Stimulated activated effector memory CD8-positive, alpha-beta T cell treated with anti-CD3 and anti-CD28 coated beads, Interleukin-12 subunit alpha, Interleukin-12 subunit beta, amount 100 ng/mL, for 72 hours (primary cell): ENCODE measurements around the gene PRICKLE2.

ENCODE experiments used
- ATAC-seq: fragments of 150-1000 bp; cut with Tn5 transposase; 2 replicates; pipeline ENCODE4 v1.10.0; 2021
- DNase-seq, 2 donors: peaks; one replicate each; pipeline ENCODE4 v3.0.0; 2021 to 2022; ENCODE audit warnings: low spot score in 2 of 2
- H3K27ac Mint-ChIP-seq: one replicate; pipeline ENCODE4 v1.8.0; 2022; ENCODE audit warnings: mild to moderate bottlenecking, mixed read lengths
- H3K36me3 Mint-ChIP-seq: one replicate; pipeline ENCODE4 v1.8.0; 2022; ENCODE audit warnings: mild to moderate bottlenecking, mixed read lengths
- H3K4me1 Mint-ChIP-seq: one replicate; pipeline ENCODE4 v1.8.0; 2022; ENCODE audit warnings: mixed read lengths
- H3K4me3 Mint-ChIP-seq: one replicate; pipeline ENCODE4 v1.8.0; 2022; ENCODE audit warnings: mild to moderate bottlenecking, mixed read lengths
- H3K9me3 Mint-ChIP-seq: one replicate; pipeline ENCODE4 v1.8.0; 2022; ENCODE audit warnings: mixed read lengths

PRICKLE2 gene

DNA sequence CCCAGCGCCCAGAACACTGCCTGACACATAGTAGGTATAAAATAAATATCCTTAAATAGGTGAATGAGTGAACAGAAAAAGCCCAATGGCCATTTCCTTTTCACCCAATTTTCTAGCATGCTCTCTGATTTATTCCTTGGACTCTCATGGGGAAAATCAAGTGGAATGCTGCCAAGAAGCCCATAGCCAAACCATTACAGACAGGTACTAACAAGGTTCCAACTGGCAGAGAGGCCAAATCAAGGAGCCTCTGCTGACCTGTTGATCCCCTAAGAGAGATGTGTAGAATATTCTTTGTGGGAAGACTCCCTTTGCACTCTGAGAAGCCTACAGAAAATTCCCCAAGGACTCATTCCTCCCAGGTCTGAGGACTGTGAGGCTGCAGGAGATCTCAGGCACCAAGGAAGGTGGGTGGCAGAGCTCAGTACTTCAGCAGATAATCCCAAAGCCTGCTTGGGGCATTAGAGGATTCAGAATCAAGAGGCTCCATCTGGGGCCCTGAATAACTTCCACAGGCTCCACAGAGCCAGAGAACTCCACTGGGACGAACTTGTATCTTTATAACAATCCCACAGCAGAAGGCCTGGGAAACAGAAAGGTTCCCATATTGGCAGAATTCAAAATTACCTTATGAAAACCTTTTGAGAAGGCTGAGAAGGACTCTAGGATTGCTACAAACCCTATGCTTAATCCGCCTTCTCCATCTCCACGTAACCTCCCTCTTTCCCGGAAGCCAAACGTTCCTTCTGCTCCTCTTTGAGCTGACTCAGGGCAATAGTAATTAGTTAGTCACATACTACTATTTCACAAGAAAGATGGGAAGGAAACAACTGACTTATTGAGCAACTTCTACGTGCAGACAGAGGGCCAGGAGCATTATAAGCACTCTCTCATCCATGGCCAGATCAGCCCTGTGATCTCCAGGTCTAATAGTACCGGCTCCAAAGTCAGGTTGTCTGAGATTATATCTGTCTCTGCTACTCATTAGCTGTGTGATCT is 34.5 kb downstream of the PRICKLE2 start:
- DNase-seq (no peak), ATAC-seq (no peak)
- no peak overlapping the region for H3K27ac Mint-ChIP-seq
- H3K4me1 Mint-ChIP-seq, result no peaks in the 10 kb centered on the region
- H3K9me3 Mint-ChIP-seq, result peaks cover 2% of the 10 kb centered on the region
- H3K4me3 Mint-ChIP-seq, result no peak overlapping the region
- H3K36me3 Mint-ChIP-seq, result no peaks in the 10 kb centered on the region

DNA sequence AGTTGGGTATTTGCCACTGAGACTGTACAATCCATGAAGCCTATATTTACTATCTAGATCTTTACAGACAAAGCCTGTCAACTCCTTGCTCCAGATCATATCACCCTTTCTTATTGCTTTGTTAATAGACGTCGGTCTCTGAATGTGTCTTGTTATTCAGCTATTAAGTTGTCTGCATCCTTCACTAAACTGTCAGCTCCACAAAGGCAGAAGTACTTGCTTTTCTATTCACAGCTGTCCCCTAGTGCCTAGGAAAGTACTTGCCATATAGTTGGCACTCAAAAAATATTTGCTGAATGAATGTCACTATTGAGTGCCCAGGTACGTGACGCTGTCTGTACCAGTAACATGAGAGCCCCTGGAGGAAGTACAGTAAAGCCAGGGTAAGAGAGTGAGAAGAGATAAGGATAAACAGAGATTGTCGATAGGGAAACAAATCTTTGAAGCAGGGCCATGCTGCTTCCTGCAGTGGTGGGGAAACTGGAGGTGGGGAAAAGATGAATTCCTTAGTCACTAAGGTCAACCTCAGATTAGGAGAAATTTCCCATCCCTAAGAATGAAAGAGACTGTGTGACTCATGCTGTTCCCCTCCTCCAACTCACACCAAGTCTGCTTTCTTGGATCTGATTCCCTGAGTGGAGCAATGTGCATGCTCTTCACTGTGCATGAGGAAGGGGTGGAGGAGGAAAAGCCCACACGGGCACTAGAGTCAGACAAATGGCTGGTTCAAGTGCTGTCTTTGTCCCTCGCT is 36.3 kb downstream of the PRICKLE2 start:
- Mint-ChIP-seq H3K4me3 (no peak overlapping the region), H3K4me1 (no peaks in the 10 kb centered on the region), H3K9me3 (peaks cover 2% of the 10 kb centered on the region), H3K36me3 (no peaks in the 10 kb centered on the region), H3K27ac (no peak overlapping the region)
- no peak for ATAC-seq
- DNase-seq, result no peak

DNA sequence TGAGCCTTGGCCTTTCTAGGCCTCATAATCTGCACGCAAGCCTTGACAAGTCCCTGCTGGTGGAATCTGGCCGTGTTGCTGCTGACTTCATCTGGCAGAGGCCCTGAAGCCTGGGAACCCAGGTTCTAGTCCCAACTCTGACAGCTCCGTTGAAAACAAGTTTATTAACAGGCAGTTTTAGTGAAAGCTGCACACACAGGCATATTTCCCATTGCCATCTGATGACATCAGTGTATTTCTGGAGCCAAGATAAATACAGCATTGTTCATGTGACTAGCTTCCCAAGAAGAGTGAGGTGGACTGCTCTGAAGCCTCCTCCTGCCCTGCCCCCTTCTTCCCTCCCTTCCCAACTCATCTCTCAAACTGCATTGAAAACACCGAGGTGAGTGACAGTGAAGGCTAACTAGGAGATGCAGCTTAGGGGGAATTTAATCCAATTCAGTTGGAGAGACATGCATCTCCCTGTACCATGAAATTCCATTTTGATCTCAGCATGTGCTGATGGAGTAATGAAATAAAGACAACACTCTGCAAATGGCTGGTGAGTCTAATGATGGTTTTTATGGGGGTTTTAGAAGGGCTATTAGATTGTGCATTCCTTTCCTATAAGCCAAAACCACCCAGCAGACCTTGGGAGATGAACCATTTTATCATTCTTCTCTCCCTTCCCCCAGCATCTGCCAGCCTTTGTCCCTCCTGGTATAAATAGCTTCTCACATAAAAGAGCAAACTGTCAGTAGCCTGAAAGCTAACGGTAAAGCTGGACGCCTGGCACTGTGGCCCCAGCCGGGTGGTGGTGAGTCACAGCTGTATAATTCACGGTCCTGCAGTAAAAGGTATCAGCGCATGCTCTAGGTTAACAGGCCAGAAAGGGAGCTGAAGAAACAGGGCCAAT is 38.0 kb downstream of the PRICKLE2 start:
- ATAC-seq, result no peak
- DNase-seq, result no peak
- no peaks in the 10 kb centered on the region for H3K4me1 Mint-ChIP-seq
- H3K36me3 Mint-ChIP-seq, result no peaks in the 10 kb centered on the region
- H3K9me3 Mint-ChIP-seq, result no peaks in the 10 kb centered on the region
- H3K4me3 Mint-ChIP-seq, result no peak overlapping the region
- H3K27ac Mint-ChIP-seq, result no peak overlapping the region

DNA sequence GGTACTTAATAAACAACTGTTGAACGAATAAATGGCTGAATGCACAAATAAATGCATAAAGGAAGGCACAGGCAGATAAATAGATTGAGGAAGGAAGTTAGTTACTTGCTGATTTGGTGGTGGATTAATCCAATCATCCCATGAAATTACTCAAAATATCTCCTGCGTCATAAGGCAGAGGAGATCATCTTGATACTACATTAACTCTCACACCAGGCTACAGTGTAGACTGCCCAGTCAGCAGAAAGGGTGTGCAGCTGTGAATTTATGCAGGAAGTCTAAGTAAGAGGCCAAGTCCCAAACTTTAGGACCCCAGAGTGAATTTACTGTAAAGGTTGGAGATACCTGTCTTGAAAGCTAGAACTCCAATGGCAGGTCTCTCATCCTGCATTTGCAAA is 38.6 kb downstream of the PRICKLE2 start:
- H3K27ac Mint-ChIP-seq, result no peak overlapping the region
- DNase-seq (no peak), ATAC-seq (no peak)
- no peaks in the 10 kb centered on the region for H3K4me1 Mint-ChIP-seq
- no peaks in the 10 kb centered on the region for H3K9me3 Mint-ChIP-seq
- no peak overlapping the region for H3K4me3 Mint-ChIP-seq
- no peaks in the 10 kb centered on the region for H3K36me3 Mint-ChIP-seq

DNA sequence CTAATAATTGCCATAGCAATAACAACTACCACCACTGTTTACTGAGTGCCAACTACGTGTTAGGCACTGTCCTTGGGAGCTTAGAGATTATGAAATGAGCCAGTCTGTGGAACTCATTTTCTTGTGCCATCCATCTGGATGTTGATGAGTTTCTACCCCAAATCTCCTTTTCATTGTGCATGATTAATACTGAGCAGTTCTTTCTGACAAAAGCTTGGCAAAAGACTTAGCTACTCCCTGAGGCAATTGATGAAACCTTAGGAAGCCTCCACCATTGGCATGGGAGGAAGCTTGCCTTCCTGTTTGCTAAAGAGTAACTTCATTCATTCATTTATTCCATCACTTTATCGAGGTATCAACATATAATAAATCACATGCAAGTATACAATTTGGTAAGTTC is 39.8 kb downstream of the PRICKLE2 start:
- Mint-ChIP-seq H3K27ac (no peak overlapping the region), H3K4me1 (no peaks in the 10 kb centered on the region), H3K9me3 (no peaks in the 10 kb centered on the region), H3K36me3 (no peaks in the 10 kb centered on the region), H3K4me3 (no peak overlapping the region)
- DNase-seq (no peak), ATAC-seq (no peak)

DNA sequence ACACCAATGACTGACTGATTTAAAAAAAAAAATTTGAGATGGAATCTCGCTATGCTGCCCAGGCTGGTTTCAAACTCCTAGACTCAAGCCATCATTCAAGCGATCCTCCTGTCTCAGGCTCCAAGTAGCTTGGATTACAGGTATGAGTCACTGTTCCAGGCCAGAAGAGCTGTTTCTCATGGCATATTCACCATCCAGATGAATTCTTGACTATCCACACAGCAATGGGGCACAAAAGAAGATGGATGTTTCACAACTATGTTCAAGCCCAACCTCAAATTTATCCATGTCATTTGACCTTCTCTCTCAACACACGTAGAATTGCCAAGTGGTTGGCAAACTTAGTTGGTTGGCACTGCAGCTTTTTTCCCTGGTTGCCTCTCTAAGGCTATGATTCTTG is 40.6 kb downstream of the PRICKLE2 start:
- DNase-seq (no peak), ATAC-seq (no peak)
- H3K27ac Mint-ChIP-seq, result no peak overlapping the region
- H3K36me3 Mint-ChIP-seq, result no peaks in the 10 kb centered on the region
- H3K4me1 Mint-ChIP-seq, result no peaks in the 10 kb centered on the region
- no peak overlapping the region for H3K4me3 Mint-ChIP-seq
- no peaks in the 10 kb centered on the region for H3K9me3 Mint-ChIP-seq

DNA sequence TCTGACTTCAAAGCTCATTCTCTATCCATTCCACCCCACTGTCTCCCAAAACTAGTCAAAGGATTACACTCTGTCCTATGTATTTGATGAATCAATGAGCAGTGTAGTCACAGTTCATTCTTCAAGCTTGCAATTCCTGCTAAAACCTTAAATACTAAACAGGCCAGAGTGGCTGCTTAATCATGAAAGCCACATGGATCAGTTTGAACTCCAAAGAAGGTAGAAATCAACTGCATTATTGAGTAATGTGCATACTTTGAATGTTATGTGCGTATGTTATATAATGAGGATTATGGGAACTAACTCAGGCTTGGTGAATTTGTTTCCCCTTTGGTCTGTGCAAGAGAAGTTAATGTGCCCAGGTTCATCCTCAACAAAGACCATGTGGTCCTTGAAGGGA is 45.4 kb downstream of the PRICKLE2 start:
- H3K4me3 Mint-ChIP-seq, result no peak overlapping the region
- H3K27ac Mint-ChIP-seq, result no peak overlapping the region
- no peaks in the 10 kb centered on the region for H3K4me1 Mint-ChIP-seq
- DNase-seq (no peak), ATAC-seq (no peak)
- no peaks in the 10 kb centered on the region for H3K9me3 Mint-ChIP-seq
- H3K36me3 Mint-ChIP-seq, result no peaks in the 10 kb centered on the region

DNA sequence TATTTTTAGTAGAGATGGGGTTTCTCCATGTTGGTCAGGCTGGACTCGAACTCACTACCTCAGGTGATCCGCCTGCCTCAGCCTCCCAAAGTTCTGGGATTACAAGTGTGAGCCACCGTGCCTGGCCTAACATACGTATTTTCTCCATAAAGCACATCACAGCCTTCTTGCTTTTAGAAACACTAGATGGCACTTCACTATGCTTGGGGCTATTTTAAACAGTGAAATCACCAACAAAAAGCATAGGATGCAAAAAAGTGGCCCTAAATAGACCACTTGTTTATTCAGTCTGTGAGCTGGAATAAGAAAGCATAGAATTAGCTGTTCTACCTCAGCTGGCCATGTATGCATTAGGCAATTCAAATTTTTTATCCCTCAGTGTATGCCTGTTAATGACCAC is 46.0 kb downstream of the PRICKLE2 start:
- ATAC-seq, result no peak
- Mint-ChIP-seq H3K4me3 (no peak overlapping the region), H3K9me3 (no peaks in the 10 kb centered on the region), H3K36me3 (no peaks in the 10 kb centered on the region), H3K4me1 (no peaks in the 10 kb centered on the region), H3K27ac (no peak overlapping the region)
- DNase-seq, result no peak

DNA sequence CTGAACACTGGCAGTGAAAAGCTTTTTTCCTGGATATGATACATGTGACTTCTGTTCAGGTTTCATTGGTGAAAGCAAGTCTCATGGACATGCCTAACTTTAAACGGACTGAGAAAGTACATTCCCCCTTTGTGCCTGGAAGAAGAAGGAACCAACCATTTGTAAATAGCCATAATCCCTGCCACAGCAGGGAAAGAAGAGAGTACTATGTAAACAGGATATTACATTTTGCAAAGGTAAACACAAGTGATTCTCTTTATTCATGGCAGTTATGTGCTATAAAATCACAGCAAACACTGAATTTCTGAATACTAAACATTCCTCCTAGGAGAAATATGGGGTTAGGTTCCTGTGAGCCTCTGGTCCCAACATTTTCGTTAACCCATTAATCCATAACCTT is 46.8 kb downstream of the PRICKLE2 start:
- H3K4me1 Mint-ChIP-seq, result no peaks in the 10 kb centered on the region
- no peak overlapping the region for H3K27ac Mint-ChIP-seq
- no peak for ATAC-seq
- H3K9me3 Mint-ChIP-seq, result no peaks in the 10 kb centered on the region
- H3K4me3 Mint-ChIP-seq, result no peak overlapping the region
- no peak for DNase-seq
- no peaks in the 10 kb centered on the region for H3K36me3 Mint-ChIP-seq

DNA sequence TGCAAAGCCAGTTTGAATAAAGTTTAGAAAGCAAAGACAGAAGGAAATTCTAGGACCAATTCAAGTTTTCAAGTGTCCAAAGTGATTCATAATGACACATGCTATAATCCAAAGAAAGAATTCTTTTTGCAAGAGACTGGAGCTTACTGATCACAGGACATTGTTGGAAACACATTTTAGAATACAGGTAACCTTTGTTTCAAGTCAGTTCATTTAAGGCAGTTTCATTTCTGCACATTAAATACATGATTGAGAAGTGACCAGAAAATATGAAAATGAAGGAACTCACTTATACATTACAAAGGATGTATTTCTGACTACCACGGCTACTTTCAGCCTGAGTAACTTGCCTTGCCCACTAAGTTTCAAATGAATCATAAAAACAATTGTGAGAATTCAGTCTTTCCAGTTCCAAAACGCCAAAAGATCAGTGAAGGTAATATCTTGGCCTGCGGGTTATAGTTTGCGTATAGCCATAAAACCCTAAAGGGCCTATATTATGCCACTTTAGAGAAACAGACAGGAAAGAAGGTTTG is 48.7 kb downstream of the PRICKLE2 start:
- Mint-ChIP-seq H3K4me1 (no peaks in the 10 kb centered on the region), H3K27ac (no peak overlapping the region), H3K4me3 (no peak overlapping the region), H3K36me3 (no peaks in the 10 kb centered on the region), H3K9me3 (no peaks in the 10 kb centered on the region)
- DNase-seq, result no peak
- peak; percentile 46 for ATAC-seq

DNA sequence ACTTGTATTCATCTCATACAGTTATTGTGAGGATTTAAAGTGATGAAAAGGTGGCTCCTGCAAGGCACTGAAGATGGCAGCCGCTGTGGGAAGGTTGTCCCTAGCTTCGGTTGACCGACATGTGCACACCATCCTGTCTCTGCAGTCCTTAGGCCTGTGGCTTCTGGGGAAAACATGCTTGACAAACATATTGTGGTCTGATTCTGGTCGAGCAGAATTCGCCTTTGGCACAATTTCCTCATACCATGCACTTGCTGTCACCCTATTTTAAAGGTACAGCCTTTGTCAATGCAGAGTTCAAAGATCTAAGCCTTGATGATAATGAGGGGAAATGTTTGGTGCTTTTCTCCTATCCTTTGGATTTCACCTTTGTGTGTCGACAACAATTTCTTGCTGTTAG is 50.9 kb downstream of the PRICKLE2 start:
- no peaks in the 10 kb centered on the region for H3K4me1 Mint-ChIP-seq

DNA sequence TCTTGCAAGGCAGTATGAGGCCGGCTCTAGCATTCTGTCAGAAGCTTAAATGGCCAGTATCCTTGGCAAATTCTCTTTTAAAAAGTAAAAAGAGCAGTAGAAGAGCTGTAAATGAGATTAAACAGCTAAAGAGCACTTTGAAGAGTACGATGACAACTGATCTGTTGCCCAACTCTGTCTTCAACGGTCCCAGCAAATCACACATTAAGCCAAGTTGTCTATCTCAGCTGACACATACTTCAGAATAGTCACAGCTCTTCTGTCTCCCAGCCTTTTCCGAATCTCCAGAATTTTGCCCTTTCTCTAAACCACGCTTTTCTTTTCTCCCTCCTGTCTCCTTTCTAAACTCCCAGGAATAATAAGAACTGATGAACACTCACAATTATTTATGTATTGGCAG is 51.7 kb downstream of the PRICKLE2 start:
- Mint-ChIP-seq H3K36me3 (no peaks in the 10 kb centered on the region), H3K27ac (no peak overlapping the region), H3K9me3 (peaks cover 5% of the 10 kb centered on the region), H3K4me1 (no peaks in the 10 kb centered on the region), H3K4me3 (no peak overlapping the region)
- ATAC-seq (no peak), DNase-seq (no peak)

More for the DNA sequence above, 50.9 kb downstream of the PRICKLE2 start:
- Mint-ChIP-seq H3K36me3 (no peaks in the 10 kb centered on the region), H3K4me3 (no peak overlapping the region), H3K9me3 (peaks cover 5% of the 10 kb centered on the region), H3K27ac (no peak overlapping the region)
- ATAC-seq (no peak), DNase-seq (no peak)

DNA sequence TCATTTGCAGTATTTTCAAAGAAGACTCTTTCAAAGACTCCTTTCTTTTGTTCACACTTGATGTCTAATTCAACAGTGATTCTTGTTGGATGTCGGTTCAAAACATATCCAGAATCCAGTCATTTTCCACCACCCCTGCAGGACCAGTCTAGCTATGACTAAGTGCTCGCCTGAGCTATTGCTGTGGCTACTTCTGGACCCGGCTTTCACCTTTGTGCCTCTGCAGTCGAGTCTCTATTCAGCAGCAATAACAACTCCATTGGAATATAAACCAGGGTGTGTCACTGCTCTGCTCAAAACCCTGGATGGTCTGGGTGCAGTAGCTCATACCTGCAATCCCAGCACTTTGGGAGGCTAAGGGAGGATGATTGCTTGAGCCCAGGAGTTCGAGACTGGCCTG is 55.0 kb downstream of the PRICKLE2 start:
- peaks cover 5% of the 10 kb centered on the region for H3K9me3 Mint-ChIP-seq
- H3K4me3 Mint-ChIP-seq, result no peak overlapping the region
- H3K4me1 Mint-ChIP-seq, result no peaks in the 10 kb centered on the region
- no peak overlapping the region for H3K27ac Mint-ChIP-seq
- DNase-seq (no peak), ATAC-seq (no peak)
- H3K36me3 Mint-ChIP-seq, result no peaks in the 10 kb centered on the region

DNA sequence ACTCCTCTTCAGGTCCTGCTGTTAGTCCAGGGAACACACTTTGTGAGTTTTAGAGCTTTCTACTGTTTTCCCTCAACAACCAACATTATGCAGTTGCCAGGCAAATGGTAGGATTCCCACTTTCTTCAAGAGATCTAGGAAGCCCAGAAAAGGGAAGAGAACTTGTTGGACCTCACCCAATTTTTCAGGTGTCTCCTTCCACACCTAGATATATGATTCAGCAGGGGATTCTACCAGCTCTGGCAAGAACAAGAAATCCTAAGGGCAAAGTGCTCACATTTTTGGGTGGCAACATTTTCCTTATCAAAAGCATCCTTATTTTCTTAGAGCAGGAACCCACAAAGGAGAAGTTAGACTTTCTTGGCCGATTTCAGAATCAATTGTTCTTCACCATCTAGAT is 57.4 kb downstream of the PRICKLE2 start:
- Mint-ChIP-seq H3K9me3 (peaks cover 5% of the 10 kb centered on the region), H3K4me3 (no peak overlapping the region), H3K27ac (no peak overlapping the region), H3K4me1 (no peaks in the 10 kb centered on the region), H3K36me3 (no peaks in the 10 kb centered on the region)
- ATAC-seq (no peak), DNase-seq (no peak)

DNA sequence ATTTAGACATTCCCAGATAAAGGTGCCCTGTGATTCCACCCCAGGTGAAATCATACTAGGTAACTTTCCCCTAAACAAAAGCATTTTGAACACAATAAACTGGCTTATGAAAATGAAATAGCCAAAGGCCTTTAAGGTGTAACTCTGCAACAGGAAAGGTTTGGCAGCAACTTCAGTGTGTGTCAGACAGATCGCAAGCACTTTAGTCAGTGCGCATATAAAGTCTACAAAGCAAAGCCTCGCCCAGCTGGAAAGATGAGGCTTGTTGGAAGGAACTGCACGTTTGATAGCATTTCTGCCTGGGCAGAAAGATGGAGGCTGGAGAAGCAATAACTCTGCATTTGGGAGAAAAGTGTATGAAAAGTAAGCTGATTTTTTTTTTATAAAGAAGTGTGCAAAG is 57.9 kb downstream of the PRICKLE2 start:
- Mint-ChIP-seq H3K27ac (no peak overlapping the region), H3K9me3 (peaks cover 5% of the 10 kb centered on the region), H3K4me1 (no peaks in the 10 kb centered on the region), H3K4me3 (no peak overlapping the region), H3K36me3 (no peaks in the 10 kb centered on the region)
- DNase-seq (no peak), ATAC-seq (no peak)
